Spleen (tissue), 7 donors: ENCODE measurements around the gene YJU2.

Source experiments
- POLR2A ChIP-seq, 3 donors: fragments of 450-650 bp; IDR thresholded peaks; one replicate each; pipeline ENCODE4 v1.5.1; 2017; ENCODE audit warnings: antibody characterized with exemption in 3 of 3, mild to moderate bottlenecking in 1 of 3
- POLR2AphosphoS5 ChIP-seq, 3 donors: sonication (generic); formaldehyde crosslinking; IDR thresholded peaks; one replicate each; pipeline ENCODE4 v1.5.1; 2017; ENCODE audit warnings: antibody characterized with exemption in 3 of 3
- TF ChIP-seq, protein P1 (sequence below), 11 experiments: fragments of 200-600 bp in 7 of 11; fragments of 450-650 bp in 4 of 11; sonication (generic) in 4 of 11; IDR thresholded peaks in 8 of 11; conservative IDR thresholded peaks in 3 of 11; 1 replicate in 7 of 11; 2 replicates in 4 of 11; pipeline versions ENCODE4 v1.4.0 to v1.8.0; 2016 to 2021; ENCODE audit warnings: antibody characterized with exemption in 11 of 11, inconsistent platforms in 4 of 11, mild to moderate bottlenecking in 1 of 11
- donor health status: DM: no; HTN: no; CAD: no; lungs with moderate emphysema.
- donor health status: DM: no; HTN: no; CAD: no.
- donor health status: DM: no; HTN: no; CAD: no.

DNA sequence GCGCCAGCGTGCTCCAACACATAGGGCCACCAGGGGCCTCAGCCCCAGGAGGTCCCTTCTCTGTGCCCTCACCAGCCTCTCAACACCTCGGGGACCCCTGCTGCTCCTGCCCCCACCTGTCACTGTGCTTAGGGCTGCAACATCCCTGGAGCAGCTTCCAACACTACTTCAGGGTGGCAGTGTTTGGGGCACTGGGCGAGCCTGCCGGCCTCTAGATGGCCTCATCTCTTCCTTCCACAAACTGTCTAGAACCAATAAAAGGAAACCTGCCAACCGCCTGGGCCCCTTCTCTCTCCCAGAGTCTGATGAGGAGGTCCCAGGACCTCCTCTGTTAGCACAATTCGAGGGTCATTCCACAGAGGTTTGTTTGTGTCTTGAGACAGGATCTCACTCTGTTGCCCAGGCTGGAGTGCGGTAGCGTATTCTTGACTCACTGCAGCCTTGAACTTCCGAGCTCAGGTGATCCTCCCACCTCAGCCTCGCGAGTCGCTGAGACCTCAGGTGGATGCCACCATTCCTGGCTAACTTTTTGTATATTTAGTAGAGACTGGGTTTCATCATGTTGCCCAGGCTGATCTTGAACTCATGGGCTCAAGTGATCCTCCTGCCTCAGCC is 22.0 kb downstream of the YJU2 start:
- TF ChIP-seq, protein P1, sequence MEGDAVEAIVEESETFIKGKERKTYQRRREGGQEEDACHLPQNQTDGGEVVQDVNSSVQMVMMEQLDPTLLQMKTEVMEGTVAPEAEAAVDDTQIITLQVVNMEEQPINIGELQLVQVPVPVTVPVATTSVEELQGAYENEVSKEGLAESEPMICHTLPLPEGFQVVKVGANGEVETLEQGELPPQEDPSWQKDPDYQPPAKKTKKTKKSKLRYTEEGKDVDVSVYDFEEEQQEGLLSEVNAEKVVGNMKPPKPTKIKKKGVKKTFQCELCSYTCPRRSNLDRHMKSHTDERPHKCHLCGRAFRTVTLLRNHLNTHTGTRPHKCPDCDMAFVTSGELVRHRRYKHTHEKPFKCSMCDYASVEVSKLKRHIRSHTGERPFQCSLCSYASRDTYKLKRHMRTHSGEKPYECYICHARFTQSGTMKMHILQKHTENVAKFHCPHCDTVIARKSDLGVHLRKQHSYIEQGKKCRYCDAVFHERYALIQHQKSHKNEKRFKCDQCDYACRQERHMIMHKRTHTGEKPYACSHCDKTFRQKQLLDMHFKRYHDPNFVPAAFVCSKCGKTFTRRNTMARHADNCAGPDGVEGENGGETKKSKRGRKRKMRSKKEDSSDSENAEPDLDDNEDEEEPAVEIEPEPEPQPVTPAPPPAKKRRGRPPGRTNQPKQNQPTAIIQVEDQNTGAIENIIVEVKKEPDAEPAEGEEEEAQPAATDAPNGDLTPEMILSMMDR (IDR thresholded peaks at IDR 0.05 in 8 of 11, conservative IDR thresholded peaks at IDR 0.05 in 3 of 11), result no peak
- TF ChIP-seq POLR2A (IDR thresholded peaks at IDR 0.05) (no peak), POLR2AphosphoS5 (IDR thresholded peaks at IDR 0.05) (peak in 1 of 3 donors; percentile 3)
